HG02798 (cell line): ENCODE measurements around the gene RASSF7.

Experiments used
- ATAC-seq: cut with Tn5 transposase; IDR thresholded peaks from one replicate; pipeline ENCODE4 v1.9.1; 2021; ENCODE audit warnings: mild to moderate bottlenecking; ENCODE audit not compliant: unreplicated experiment, poor library complexity

Gene RASSF7

DNA sequence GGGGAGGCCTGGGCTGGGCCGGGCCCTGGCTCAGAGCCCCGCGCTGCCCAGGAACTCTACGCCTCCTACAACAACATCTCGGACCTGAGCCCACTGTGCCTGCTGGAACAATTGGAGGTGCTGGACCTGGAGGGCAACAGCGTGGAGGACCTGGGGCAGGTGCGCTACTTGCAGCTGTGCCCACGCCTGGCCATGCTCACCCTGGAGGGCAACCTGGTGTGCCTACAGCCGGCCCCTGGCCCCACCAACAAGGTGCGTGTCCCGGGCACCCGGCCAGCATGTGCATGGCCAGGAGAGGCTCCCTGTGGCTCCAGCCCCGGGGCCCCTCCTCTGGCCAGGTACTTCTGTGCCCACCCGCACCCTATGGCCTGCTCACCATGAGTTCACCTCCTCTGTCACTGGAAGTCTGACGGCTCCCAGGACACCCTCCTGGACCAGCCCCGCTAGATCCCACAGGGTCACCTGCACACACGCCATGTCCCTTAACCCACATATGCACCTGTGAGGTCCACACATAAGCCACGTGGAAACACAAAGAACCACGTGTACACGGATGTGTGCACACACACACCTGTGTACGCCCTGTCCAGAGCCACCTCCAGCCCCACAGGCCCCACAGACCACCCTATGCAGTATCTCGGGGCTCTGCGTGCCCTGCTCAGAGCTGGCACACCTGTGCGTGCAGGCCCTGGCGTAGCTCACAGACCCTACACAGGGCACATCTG lies 10.6 kb upstream of the RASSF7 start:
- ATAC-seq: no peak

DNA sequence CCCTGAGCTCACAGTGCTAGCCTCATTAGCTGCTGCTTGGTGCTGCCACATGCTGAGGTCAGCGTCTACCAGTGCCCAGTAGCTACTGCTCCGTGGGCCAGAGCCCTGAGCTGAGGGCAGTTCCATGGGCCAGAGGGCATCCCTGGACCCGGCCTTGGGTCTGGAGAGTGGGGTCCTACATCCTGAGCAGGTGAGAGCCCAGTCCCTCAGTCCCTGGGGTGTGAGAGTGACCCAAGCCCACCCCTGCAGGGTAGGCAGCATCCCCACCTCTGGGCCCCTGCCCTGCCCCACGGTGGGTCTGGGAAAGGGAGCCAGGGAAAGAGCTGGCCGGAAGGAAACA lies 10.1 kb upstream of the RASSF7 start:
- ATAC-seq: no peak

DNA sequence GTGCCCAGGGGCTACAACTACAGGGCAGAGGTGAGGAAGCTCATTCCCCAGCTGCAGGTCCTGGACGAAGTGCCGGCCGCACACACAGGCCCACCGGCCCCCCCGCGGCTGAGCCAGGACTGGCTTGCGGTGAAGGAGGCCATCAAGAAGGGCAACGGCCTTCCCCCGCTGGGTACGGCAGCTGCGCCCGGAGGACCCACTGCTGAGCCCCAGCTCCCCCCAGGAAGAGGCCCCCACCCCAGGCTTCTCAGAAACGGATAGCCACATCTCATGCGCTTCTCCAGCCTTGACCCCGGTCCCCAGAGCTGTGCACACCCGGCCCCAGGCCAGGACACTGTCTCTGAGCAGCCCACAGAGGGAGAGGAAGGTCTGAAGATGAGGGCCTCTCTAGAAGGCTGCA lies 9.6 kb upstream of the RASSF7 start:
- ATAC-seq: no peak

DNA sequence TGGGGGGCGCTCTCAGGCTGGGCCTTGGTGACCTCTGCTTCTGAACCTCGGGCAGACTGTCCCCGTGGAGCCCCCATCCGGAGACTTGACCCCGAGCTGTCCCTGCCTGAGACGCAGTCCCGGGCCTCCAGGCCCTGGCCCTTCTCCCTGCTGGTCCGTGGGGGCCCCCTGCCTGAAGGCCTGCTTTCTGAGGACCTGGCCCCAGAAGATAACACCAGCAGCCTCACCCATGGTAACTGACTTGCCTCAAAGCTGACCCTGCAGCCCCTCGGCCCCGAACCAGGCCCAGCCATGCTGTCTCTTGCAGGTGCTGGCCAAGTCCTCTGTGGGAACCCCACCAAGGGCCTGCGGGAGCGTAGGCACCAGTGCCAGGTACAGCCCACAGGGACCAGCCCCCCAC lies 9.2 kb upstream of the RASSF7 start:
- ATAC-seq: no peak

DNA sequence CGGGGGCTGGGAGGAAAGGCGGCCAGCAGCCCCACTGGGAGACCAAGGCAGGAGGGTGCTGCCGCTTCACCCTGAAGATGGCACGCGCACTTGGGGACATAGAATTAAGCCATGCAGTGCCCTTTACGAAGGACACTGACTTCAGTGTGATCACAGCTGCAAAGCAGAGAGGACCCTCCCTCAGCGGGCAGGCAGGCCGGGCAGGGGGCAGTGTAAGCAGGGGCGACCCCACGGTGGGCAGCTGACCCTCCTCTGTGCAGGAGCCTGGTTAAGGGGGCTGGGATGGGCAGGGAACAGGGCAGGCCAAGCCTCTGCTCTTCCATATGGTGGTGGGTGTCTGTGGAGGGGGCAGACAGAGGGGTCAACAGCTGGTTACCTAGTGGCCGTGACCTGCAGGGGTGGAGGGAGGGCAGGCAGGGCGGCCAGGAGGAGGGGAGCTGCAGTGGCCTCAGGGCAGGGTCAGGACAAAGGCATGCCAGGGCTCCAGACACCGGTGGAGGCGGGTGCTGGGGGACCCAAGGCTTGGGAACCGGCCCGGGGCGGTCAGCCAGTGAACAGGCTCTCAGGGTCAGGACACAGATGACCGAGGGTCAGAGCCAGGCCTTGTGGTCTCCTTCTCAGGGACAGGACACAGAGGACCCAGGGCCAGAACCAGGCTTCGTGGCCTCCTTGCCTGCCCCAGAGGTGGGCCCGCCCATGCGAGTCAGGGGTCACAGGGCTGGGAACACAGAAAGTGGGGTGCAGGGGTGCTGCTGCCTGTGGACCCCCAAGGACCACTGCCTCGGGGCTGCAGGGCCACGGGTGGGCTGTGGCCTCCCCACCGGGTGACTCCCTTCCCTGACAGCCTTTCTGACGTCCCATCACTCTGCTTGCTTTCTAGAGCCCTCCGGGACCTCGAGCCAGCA lies 7.4 kb upstream of the RASSF7 start:
- no peak for ATAC-seq

DNA sequence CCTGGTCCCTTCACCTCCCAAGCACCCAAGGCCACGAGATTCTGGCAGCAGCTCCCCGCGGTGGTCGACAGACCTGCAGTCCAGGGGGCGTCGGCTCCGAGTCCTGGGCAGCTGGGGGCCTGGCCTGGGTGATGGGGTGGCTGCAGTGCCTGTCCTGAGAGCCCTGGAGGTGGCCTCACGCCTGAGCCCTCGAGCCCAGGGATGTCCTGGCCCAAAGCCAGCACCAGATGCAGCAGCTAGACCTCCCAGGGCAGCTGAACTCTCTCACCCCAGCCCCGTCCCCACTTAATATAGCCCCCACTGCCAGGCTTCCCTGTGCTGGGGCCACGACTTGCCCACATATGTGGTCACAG lies 6.8 kb upstream of the RASSF7 start:
- no peak for ATAC-seq

DNA sequence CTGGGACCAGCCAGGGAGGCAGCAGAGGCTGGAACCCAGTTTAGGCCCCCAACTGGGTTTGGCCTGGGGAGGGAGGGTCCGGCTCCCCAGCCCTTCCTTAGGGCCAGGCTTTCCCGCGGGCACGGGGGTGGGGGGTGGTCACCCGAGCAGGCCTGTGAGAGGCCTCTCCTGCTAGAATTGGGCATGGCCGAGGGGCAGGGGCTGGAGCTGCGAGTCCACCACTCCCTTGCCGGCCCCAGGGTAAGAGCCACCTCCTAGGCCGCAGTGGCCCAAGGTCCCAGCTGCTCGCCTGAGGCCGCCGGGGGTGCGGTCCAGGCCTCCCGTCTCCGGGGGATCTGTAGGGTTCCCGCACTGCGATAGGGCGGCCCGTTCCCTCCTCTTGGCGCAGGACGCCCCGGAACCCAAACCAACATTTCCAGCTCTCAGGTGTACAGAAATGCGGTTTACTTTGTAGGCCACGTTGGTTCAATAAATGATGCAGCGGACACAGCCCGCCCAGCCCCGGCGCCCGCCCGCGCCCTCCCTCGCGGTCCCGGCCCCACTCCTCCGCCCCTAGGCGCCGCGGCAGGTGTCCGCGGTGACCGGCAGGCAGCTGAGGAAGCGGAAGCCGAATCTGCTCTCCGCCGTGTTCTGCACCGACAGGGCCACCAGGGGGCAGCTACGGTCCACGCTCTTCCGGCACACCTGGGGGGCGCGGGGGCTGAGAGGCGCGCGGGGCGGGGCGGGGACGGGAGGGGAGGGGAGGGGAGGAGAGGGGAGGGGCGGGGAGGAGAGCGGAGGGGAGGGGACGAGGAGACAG lies 6.1 kb upstream of the RASSF7 start:
- ATAC-seq: peak; percentile 72

DNA sequence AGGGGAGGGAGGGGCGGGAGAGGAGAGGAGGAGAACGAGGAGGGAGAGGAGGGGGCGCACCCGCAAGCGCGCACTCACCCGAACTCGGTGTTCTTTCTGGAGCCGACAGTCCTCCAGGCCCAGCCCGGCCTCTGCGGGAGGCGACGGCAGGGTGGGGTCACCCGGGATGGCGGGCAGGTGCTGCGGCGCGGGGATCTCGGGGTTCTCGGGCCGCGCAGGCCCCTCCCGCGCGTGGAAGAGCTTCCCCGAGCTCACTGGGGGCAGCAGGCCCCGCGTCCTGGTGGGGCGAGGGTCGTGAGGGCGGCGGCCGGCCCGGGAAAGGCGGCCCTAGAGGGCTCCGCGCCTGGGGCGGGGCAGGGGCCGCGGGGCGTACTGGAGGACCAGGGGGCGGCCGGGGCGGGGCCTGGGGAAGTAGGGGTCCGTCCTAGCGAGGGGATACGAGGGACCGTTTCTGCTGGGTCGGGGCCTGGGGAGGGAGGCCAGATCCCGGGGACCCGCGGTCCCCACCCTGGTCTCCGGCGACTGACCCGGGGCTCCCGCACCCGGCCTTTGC lies 5.5 kb upstream of the RASSF7 start:
- ATAC-seq: peak; percentile 3

DNA sequence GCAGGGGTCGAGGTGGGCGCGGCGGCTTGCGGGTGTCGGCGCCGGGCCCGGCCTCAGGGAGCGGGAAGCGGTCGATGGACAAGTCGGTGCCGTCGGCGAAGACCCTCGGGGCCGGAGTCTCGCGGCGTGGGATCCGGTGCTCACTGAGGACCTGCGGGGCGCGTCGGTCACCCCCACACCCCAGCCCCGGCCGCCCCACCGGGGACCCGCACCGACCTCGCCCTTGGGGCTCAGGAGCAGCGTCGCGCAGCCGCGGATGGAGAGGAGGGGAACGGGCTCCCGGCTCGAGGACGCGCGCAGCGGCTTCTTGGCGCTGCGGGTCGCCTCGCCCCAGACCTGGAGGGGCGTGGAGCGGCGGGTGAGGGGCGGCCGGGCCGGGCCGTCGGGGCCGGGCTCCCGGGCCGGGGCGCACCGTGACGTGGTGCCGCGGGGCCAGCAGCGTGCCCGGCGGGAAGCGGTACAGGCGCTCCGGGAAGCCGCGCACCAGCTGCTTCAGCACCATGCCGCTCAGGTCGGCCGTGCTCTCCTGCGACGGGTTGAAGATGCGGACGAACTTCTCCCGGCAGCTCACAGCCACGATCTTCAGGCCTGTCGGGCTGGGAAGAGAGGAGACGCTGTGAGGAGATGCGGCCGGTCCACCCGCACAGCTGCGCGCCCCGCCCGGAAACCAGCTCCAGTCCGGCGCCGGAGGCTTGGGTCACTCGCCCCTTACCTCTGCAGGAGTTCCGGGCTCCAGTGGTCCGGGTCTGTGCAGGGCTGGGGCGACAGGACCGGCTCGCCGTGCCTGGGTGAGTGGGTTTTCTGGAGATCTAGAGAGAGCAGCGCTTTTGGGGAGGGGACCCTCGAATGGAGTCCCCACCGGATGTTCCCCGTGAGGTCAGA lies 4.7 kb upstream of the RASSF7 start:
- no peak for ATAC-seq

DNA sequence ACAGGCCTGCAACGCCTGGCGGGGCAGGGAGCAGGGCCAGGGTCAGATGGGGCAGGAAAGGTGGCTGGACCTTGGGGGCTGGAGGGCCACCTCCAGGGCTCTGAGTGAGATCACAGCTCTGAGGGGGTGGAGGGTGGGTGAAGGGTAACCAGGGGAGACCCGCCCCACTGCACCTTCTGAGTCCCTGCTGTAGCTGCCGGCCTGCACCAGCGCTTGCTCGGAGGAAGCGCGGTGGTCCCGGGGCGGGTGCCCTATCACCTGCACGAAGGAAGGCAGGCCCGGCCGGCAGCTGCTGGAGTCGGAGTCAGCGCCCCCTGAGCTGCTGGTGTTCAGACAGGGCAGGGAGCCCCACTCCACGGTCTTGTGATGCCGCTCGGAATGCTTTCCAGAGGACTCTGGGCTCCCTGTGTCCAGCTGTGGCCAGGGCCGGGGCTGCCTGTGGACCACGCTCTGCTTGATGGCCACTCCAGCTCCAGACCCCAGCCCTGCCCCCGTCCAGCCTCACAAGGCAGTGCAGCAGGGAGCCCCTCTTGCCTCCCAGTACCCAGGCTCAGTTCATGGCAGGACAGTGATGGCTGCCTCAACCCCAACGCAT lies 4.0 kb upstream of the RASSF7 start:
- no peak for ATAC-seq

DNA sequence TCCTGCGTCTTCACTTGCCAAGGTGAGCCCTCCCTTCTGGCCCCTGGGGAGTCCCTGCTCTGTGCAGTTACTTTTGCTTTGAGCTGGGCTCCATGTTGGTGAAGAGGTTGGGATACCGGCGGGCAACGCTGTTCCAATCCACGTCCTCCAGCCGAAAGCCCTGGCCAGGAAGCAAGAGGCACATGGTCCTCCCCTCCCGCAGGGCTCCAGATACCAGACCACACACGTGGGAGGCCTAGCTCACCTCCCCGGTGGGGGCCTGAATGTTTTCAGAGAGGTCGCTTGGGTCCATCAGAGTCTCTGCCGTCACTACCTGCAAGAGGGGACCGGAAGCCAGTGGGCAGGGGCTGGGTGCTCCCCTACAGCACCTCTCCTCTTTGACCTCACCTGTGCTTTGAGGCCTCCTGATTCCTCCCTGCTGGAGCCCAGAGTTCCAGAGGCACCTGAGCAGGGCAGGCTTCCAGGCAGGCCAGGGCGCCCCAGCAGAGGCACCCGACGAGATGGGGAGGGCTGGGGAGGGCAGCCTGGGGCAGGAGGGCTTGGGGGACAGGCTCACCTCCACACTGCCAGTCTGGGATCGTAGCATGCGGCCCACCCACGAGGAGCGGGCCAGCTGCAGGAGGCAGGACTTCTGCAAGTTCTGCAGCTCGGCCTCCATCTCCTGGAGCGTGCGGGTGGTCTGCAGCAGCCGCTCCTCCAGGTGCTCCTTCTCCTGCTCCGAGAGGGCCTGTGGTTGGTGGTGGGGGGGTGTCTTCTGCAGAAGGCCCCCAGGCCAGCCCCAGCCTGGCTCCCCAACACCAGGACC lies 3.2 kb upstream of the RASSF7 start:
- ATAC-seq: no peak

DNA sequence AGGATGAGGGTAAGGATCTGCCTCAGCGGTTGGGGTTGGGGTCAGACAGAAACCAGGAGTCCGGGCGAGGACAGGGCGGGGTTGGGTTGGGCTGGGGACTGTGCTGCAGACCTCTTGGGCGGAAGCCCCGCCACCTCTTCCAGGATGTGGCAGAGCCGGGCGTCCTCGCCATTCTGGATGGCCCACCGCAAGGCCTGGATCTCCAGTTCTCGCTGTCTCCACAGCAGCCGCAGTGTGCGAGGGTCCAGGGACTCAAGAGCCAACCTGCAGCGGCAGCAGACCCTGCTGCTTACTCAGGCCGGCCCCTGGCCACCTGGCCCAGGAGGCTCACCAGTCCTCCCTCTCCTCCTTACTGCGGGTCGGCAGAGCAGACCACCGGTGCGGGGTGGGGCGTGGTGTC lies 2.3 kb upstream of the RASSF7 start:
- ATAC-seq: no peak

DNA sequence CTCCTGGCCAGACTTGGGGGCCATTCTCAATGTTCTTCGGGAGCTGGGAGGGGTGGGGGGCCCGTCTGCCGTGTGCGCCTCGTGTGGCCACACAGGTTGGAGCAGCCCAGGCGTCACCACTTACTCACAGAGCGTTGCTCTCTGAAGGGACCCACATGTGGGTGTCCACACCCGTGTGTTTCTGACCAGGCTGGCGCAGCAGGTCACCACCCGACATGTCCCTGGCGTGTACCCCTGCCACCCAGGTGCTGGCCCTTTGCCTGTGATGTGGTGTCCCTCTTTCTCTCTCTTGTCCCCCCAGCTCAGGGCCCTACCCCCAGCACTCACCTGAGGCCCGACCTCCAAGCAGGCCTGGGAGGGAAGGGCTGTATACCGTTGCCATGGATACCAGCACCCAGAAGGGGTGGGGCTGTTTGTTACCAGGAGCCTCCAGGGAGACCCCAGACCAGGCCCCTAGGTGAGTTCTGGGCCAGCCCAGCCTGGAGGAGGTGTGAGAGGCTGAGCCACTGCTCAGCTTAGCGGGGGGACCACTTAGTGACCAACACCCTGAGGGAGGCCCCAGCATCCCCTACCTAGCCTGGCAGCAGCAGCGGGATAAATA lies 1.6 kb upstream of the RASSF7 start:
- no peak for ATAC-seq

DNA sequence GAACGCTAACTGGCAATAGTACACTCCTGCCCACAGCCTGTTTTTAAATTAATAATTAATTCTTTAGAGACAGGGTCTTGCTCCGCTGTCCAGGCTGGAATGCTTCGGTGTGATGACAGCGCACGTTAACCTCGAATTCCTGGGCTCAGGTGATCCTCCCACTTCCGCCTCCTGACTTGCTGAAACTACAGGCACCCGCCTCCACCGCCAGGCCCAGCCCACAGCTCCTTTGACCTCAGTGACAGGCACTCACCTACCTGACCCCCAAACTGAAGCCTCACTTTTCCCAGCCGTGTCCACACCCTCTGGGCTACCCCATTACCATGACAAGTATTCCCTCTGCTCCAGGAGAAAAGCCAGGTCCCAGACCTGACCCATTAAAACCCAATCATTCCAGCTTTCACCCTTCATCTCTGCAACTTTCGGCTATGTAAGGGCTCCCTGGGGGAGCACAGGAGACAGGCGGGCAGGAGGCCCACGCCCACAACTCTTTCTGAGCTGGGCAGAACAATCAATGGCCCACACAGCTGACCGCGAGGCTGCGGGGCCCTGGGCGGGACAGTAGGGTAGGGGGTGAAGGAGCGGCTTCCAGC lies 962 bp upstream of the RASSF7 start:
- ATAC-seq: no peak

DNA sequence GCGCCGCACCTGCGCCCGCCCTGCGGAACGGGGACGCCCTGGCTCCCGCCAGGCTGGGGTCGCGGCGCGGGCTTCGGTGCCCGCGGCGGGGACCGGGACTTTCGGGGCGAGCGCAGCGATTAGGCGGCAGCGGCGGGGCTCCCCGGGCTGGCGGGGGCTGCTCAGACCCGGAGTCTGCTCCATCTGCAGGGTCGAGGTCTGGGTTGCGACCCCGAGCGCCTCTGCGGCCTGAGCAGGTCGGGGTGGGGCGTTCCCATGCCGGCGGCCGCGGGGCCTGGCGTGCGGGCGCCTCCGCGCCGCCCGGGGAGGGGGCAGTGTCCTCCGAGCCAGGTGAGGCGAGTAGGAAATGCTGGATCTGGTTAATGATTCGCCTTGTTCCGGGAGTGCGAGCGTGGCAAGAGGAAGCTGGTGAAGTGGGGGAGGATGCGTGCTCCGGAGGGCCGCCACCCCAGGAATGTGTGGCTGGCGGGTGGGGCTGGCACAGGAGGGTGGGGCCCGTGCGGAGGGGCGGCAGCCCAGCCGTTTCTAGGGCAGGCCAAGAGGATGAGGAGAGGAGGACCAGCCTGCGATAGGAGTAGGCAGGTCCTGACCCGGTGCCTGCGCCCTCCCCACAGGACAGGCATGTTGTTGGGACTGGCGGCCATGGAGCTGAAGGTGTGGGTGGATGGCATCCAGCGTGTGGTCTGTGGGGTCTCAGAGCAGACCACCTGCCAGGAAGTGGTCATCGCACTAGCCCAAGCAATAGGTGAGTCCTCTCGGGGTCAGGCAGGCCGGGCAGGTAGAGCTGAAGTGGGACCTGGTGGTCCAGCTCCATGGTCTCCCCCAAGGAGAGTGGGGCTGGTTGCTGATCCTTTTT lies 606 bp downstream of the RASSF7 start:
- ATAC-seq: peak; percentile 12

DNA sequence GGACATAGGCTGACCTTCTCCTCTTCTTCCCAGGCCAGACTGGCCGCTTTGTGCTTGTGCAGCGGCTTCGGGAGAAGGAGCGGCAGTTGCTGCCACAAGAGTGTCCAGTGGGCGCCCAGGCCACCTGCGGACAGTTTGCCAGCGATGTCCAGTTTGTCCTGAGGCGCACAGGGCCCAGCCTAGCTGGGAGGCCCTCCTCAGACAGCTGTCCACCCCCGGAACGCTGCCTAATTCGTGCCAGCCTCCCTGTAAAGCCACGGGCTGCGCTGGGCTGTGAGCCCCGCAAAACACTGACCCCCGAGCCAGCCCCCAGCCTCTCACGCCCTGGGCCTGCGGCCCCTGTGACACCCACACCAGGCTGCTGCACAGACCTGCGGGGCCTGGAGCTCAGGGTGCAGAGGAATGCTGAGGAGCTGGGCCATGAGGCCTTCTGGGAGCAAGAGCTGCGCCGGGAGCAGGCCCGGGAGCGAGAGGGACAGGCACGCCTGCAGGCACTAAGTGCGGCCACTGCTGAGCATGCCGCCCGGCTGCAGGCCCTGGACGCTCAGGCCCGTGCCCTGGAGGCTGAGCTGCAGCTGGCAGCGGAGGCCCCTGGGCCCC lies 1.4 kb downstream of the RASSF7 start:
- ATAC-seq: no peak
